H9 (cell line): ENCODE data around the gene TIGD6. TPM values are rescaled to one million over a fixed set of nuclear protein-coding genes. Genes with fewer than 3 reads are reported as not detected.

Experiments
- DNase-seq: peaks from one replicate; pipeline ENCODE4 v3.0.0-alpha.2; 2017
- H2AFZ ChIP-seq: one replicate; pipeline ENCODE4 v1.6.1; 2013; ENCODE audit warnings: mild to moderate bottlenecking, low read length, control low read depth, moderate library complexity
- H2AK5ac ChIP-seq: 2 replicates; pipeline ENCODE4 v1.6.1; 2013; ENCODE audit warnings: low read length, control low read depth, mixed read lengths; ENCODE audit not compliant: insufficient read length
- H2BK120ac ChIP-seq: one replicate; pipeline ENCODE4 v1.6.1; 2013; ENCODE audit warnings: low read depth, mild to moderate bottlenecking, low read length, control low read depth, inconsistent platforms; ENCODE audit not compliant: poor library complexity, severe bottlenecking
- H2BK12ac ChIP-seq: 2 replicates; pipeline ENCODE4 v1.6.1; 2013; ENCODE audit warnings: low read length, control low read depth, mixed read lengths, low read depth; ENCODE audit not compliant: insufficient read length
- H2BK15ac ChIP-seq: 2 replicates; pipeline ENCODE4 v1.6.1; 2013; ENCODE audit warnings: low read depth, low read length, control low read depth
- H2BK20ac ChIP-seq: one replicate; pipeline ENCODE4 v1.6.1; 2013; ENCODE audit warnings: low read depth, mild to moderate bottlenecking, low read length, control low read depth, inconsistent platforms; ENCODE audit not compliant: poor library complexity, severe bottlenecking
- H2BK5ac ChIP-seq: 2 replicates; pipeline ENCODE4 v1.6.1; 2013; ENCODE audit warnings: low read length, control low read depth, mixed read lengths; ENCODE audit not compliant: insufficient read length
- H3K14ac ChIP-seq: 2 replicates; pipeline ENCODE4 v1.6.1; 2013; ENCODE audit warnings: low read length, control low read depth; ENCODE audit not compliant: insufficient read depth
- H3K18ac ChIP-seq: 2 replicates; pipeline ENCODE4 v1.6.1; 2013; ENCODE audit warnings: low read depth, mild to moderate bottlenecking, mixed read lengths, low read length, control low read depth; ENCODE audit not compliant: insufficient read length
- H3K23ac ChIP-seq: 2 replicates; pipeline ENCODE4 v1.6.1; 2013; ENCODE audit warnings: low read length, control low read depth, mixed read lengths, low read depth; ENCODE audit not compliant: insufficient read length
- H3K23me2 ChIP-seq: 2 replicates; pipeline ENCODE4 v1.6.1; 2013; ENCODE audit warnings: low read depth, mild to moderate bottlenecking, mixed read lengths, low read length, control low read depth; ENCODE audit not compliant: insufficient read length, poor library complexity, severe bottlenecking
- H3K27ac ChIP-seq: 2 replicates; pipeline ENCODE4 v1.5.1; 2013; ENCODE audit warnings: low read length, control low read depth, mixed read lengths, low read depth; ENCODE audit not compliant: insufficient read length
- H3K27me3 ChIP-seq: 2 replicates; pipeline ENCODE4 v1.6.1; 2013; ENCODE audit warnings: low read length, control low read depth, inconsistent platforms; ENCODE audit not compliant: insufficient read depth
- H3K4ac ChIP-seq: 2 replicates; pipeline ENCODE4 v1.6.1; 2013; ENCODE audit warnings: low read depth, mild to moderate bottlenecking, control low read depth, inconsistent platforms, low read length, moderate library complexity
- H3K4me1 ChIP-seq: 2 replicates; pipeline ENCODE4 v1.6.1; 2013; ENCODE audit warnings: low read length, control low read depth, inconsistent platforms; ENCODE audit not compliant: insufficient read depth
- H3K4me2 ChIP-seq: 2 replicates; pipeline ENCODE4 v1.6.1; 2013; ENCODE audit warnings: low read length, control low read depth, mixed read lengths; ENCODE audit not compliant: insufficient read length, insufficient read depth
- H3K56ac ChIP-seq: 2 replicates; pipeline ENCODE4 v1.6.1; 2013; ENCODE audit warnings: low read depth, mild to moderate bottlenecking, mixed read lengths, low read length, control low read depth; ENCODE audit not compliant: insufficient read length
- H3K79me1 ChIP-seq: 2 replicates; pipeline ENCODE4 v1.6.1; 2013; ENCODE audit warnings: low read depth, mild to moderate bottlenecking, moderate library complexity, low read length, control low read depth, inconsistent platforms; ENCODE audit not compliant: insufficient read depth, poor library complexity, severe bottlenecking
- H3K79me2 ChIP-seq: 2 replicates; pipeline ENCODE4 v1.6.1; 2013; ENCODE audit warnings: low read length, control low read depth, inconsistent platforms; ENCODE audit not compliant: insufficient read depth
- H3K9ac ChIP-seq: 2 replicates; pipeline ENCODE4 v1.6.1; 2013; ENCODE audit warnings: low read length, control low read depth, mixed read lengths; ENCODE audit not compliant: insufficient read length; ENCODE audit errors: extremely low read depth
- H3K9me3 ChIP-seq: one replicate; pipeline ENCODE4 v1.6.1; 2013; ENCODE audit warnings: low read depth, low read length, inconsistent platforms; ENCODE audit not compliant: control insufficient read depth
- H3T11ph ChIP-seq: one replicate; pipeline ENCODE4 v1.6.1; 2013; ENCODE audit warnings: mild to moderate bottlenecking, low read length, control low read depth, inconsistent platforms
- H4K20me1 ChIP-seq: one replicate; pipeline ENCODE4 v1.6.1; 2013; ENCODE audit not compliant: control insufficient read depth, insufficient read length, insufficient read depth
- H4K5ac ChIP-seq: 2 replicates; pipeline ENCODE4 v1.6.1; 2013; ENCODE audit warnings: low read depth, mild to moderate bottlenecking, mixed read lengths, low read length, control low read depth; ENCODE audit not compliant: insufficient read length
- H4K8ac ChIP-seq: replicated peaks from 2 replicates; pipeline ENCODE4 v1.6.1; 2013; ENCODE audit warnings: low read length, control low read depth, mixed read lengths, low read depth; ENCODE audit not compliant: insufficient read length
- H4K91ac ChIP-seq: 2 replicates; pipeline ENCODE4 v1.6.1; 2013; ENCODE audit warnings: low read depth, mild to moderate bottlenecking, moderate library complexity, mixed read lengths, low read length, control low read depth; ENCODE audit not compliant: insufficient read length
- H3K27ac Mint-ChIP-seq, 3 experiments: 2 replicates in 2 of 3; 3 replicates in 1 of 3; pipeline ENCODE4 v1.8.0; 2020 to 2021; ENCODE audit warnings: mixed read lengths in 3 of 3, mild to moderate bottlenecking in 1 of 3, moderate library complexity in 1 of 3
- H3K27me3 Mint-ChIP-seq: 2 replicates; pipeline ENCODE4 v1.8.0; 2021; ENCODE audit warnings: low read depth, mild to moderate bottlenecking, moderate library complexity, mixed read lengths
- H3K36me3 Mint-ChIP-seq, 3 experiments: 2 replicates in 2 of 3; 3 replicates in 1 of 3; pipeline ENCODE4 v1.8.0; 2020 to 2021; ENCODE audit warnings: low read depth in 3 of 3, mixed read lengths in 3 of 3; ENCODE audit not compliant: insufficient read depth in 1 of 3
- H3K4me1 Mint-ChIP-seq, 2 experiments: 2 replicates each; pipeline ENCODE4 v1.8.0; 2020; ENCODE audit warnings: mixed read lengths in 2 of 2
- H3K4me3 Mint-ChIP-seq, 2 experiments: 2 replicates in 1 of 2; 3 replicates in 1 of 2; pipeline ENCODE4 v1.8.0; 2020 to 2021; ENCODE audit warnings: mild to moderate bottlenecking in 2 of 2, mixed read lengths in 2 of 2, moderate library complexity in 1 of 2
- H3K9me3 Mint-ChIP-seq, 2 experiments: 2 replicates in 1 of 2; 3 replicates in 1 of 2; pipeline ENCODE4 v1.8.0; 2020; ENCODE audit warnings: mild to moderate bottlenecking in 2 of 2, mixed read lengths in 2 of 2, moderate library complexity in 1 of 2
- WGBS: extraction: QIAGEN DNeasy Blood & Tissue Kit; methylation state at CpG from one replicate; pipeline ENCODE4 v1.1.7; 2013; ENCODE audit warnings: missing lambda C conversion rate, low lambda C conversion rate, mixed read lengths; ENCODE audit not compliant: insufficient read length; ENCODE audit errors: extremely low coverage; 5-methylcytosine and 5-hydroxymethylcytosine counted together
- total RNA-seq: library from RNA; stranded (reverse); gene quantifications from 2 replicates; pipeline ENCODE4 v1.2.1, GENCODE V29; 2021
- TF ChIP-seq, protein P1 (sequence below): fragments of 200-600 bp; sonication (generic); conservative IDR thresholded peaks from 3 replicates; pipeline ENCODE4 v1.8.0; 2021; ENCODE audit warnings: antibody characterized with exemption, mild to moderate bottlenecking

Gene TIGD6
- total RNA-seq, 1 experiment from 2014 or later: 1.8 TPM

DNA sequence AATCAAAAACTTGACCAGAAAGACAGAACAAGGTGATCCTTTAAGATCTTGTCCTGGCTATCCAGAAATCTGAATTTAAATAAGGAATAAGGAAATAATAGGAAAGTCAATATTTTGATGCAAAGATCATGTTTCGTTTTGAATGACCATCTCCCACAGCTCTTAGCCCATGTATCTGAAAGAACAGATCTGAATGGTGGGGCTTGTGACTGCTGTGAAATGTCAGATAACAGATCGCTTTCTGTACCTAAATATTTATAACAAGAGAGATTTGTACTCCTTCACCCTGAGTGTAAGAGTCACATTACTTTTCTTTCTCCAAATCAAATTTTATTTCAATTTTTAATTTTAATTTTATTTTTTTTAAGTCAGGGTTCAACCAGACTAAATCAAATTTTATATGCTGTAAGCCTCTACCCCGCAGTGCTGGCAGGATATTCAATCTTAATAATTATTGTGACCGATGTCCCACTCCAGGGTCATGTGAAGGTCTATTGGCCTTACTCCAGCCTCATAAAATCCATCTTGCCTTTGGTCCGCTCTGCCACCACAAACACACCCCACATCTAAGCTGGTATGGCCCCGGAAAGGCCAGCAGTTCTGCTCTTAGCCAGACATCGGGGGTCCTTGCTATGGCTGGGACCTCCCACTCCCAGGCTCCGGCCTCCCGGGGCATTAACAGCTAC is 46.9 kb downstream of the TIGD6 start:
- Histone ChIP-seq H2BK5ac (no peak overlapping the region), H3K27me3 (no peaks in the 10 kb centered on the region), H3K9ac (no peak overlapping the region), H3K9me3 (no peaks in the 10 kb centered on the region), H3K14ac (no peak overlapping the region), H4K5ac (no peak overlapping the region), H3K4me2 (no peak overlapping the region), H4K91ac (no peak overlapping the region), H4K8ac (no peak overlapping the region), H3K4ac (no peak overlapping the region), H3K27ac (no peak overlapping the region), H2AFZ (no peak overlapping the region), H3T11ph (no peak overlapping the region), H3K56ac (no peak overlapping the region), H3K4me1 (no peaks in the 10 kb centered on the region), H3K79me2 (no peaks in the 10 kb centered on the region), H2BK120ac (no peak overlapping the region), H4K20me1 (no peaks in the 10 kb centered on the region), H2BK12ac (no peak overlapping the region), H2BK15ac (no peak overlapping the region), H2BK20ac (no peak overlapping the region), H2AK5ac (no peak overlapping the region), H3K18ac (no peak overlapping the region), H3K79me1 (no peaks in the 10 kb centered on the region), H3K23ac (no peak overlapping the region), H3K23me2 (no peaks in the 10 kb centered on the region)
- no peaks in the 10 kb centered on the region for H3K9me3 Mint-ChIP-seq
- H3K4me1 Mint-ChIP-seq: no peaks in the 10 kb centered on the region
- H3K27me3 Mint-ChIP-seq: no peaks in the 10 kb centered on the region; the same call in none of the 2 replicates
- H3K4me3 Mint-ChIP-seq: no peak overlapping the region
- H3K36me3 Mint-ChIP-seq: no peaks in the 10 kb centered on the region
- no CpG with 5 or more reads among the region's 9 CpGs for WGBS
- TF ChIP-seq, protein P1, sequence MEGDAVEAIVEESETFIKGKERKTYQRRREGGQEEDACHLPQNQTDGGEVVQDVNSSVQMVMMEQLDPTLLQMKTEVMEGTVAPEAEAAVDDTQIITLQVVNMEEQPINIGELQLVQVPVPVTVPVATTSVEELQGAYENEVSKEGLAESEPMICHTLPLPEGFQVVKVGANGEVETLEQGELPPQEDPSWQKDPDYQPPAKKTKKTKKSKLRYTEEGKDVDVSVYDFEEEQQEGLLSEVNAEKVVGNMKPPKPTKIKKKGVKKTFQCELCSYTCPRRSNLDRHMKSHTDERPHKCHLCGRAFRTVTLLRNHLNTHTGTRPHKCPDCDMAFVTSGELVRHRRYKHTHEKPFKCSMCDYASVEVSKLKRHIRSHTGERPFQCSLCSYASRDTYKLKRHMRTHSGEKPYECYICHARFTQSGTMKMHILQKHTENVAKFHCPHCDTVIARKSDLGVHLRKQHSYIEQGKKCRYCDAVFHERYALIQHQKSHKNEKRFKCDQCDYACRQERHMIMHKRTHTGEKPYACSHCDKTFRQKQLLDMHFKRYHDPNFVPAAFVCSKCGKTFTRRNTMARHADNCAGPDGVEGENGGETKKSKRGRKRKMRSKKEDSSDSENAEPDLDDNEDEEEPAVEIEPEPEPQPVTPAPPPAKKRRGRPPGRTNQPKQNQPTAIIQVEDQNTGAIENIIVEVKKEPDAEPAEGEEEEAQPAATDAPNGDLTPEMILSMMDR: no peak
- H3K27ac Mint-ChIP-seq: no peak overlapping the region
- no peak for DNase-seq
